Neural progenitor cell (in vitro differentiated cells): Measurements from ENCODE around the gene LACTBL1. TPM values are rescaled to one million over a fixed set of nuclear protein-coding genes. Genes with fewer than 3 reads are reported as not detected.
"Not testable (repeated sequence)": the region's sequence is repeated elsewhere in the genome, so short reads cannot be mapped to it uniquely, and the experiment has no call there.

Experiments used
- DNase-seq: peaks from one replicate; pipeline ENCODE4 v3.0.0-alpha.2; 2016; ENCODE audit warnings: low spot score
- H2AFZ ChIP-seq: fragments of 200-600 bp; sonication (generic); replicated peaks from 2 replicates; pipeline ENCODE4 v1.6.1; 2016; ENCODE audit warnings: antibody characterized with exemption
- H3F3A ChIP-seq: fragments of 200-600 bp; sonication (generic); 2 replicates; pipeline ENCODE4 v1.6.1; 2016; ENCODE audit warnings: antibody characterized with exemption, low read depth
- H3K27ac ChIP-seq: fragments of 200-600 bp; sonication (generic); 2 replicates; pipeline ENCODE4 v1.5.1; 2016; ENCODE audit warnings: mild to moderate bottlenecking
- H3K27me3 ChIP-seq: fragments of 200-600 bp; sonication (generic); 2 replicates; pipeline ENCODE4 v1.6.1; 2016; ENCODE audit warnings: mild to moderate bottlenecking, moderate library complexity
- H3K36me3 ChIP-seq: fragments of 200-600 bp; sonication (generic); 2 replicates; pipeline ENCODE4 v1.5.1; 2016
- H3K4me1 ChIP-seq: fragments of 200-600 bp; sonication (generic); 2 replicates; pipeline ENCODE4 v1.6.1; 2016; ENCODE audit warnings: mixed run types
- H3K4me2 ChIP-seq: fragments of 200-600 bp; sonication (generic); 2 replicates; pipeline ENCODE4 v1.6.1; 2016
- H3K4me3 ChIP-seq: fragments of 200-600 bp; sonication (generic); 2 replicates; pipeline ENCODE4 v1.5.1; 2016
- H3K79me2 ChIP-seq: fragments of 200-600 bp; sonication (generic); 2 replicates; pipeline ENCODE4 v1.6.1; 2016; ENCODE audit warnings: low read depth
- H3K9ac ChIP-seq: fragments of 200-600 bp; sonication (generic); 2 replicates; pipeline ENCODE4 v1.6.1; 2016
- H3K9me3 ChIP-seq: fragments of 200-600 bp; sonication (generic); 2 replicates; pipeline ENCODE4 v1.5.1; 2016; ENCODE audit warnings: low read depth
- H4K20me1 ChIP-seq: fragments of 200-600 bp; sonication (generic); 2 replicates; pipeline ENCODE4 v1.6.1; 2016; ENCODE audit warnings: low read depth
- H3K27ac Mint-ChIP-seq: 3 replicates; pipeline ENCODE4 v1.8.0; 2021; ENCODE audit warnings: mixed read lengths
- H3K27me3 Mint-ChIP-seq: 2 replicates; pipeline ENCODE4 v1.8.0; 2022; ENCODE audit warnings: low read depth, mild to moderate bottlenecking, inconsistent platforms, moderate library complexity, mixed read lengths; ENCODE audit not compliant: insufficient read depth
- H3K36me3 Mint-ChIP-seq: 3 replicates; pipeline ENCODE4 v1.8.0; 2021; ENCODE audit warnings: mixed read lengths
- H3K4me1 Mint-ChIP-seq: 3 replicates; pipeline ENCODE4 v1.8.0; 2021; ENCODE audit warnings: mixed read lengths
- H3K4me3 Mint-ChIP-seq: 3 replicates; pipeline ENCODE4 v1.8.0; 2021; ENCODE audit warnings: mild to moderate bottlenecking, moderate library complexity, mixed read lengths
- H3K9me3 Mint-ChIP-seq: 3 replicates; pipeline ENCODE4 v1.8.0; 2020; ENCODE audit warnings: mixed read lengths
- CTCF ChIP-seq: fragments of 200-600 bp; sonication (generic); IDR thresholded peaks from 2 replicates; pipeline ENCODE4 v1.5.1; 2017; ENCODE audit warnings: antibody characterized with exemption, mild to moderate bottlenecking
- EZH2 ChIP-seq: fragments of 200-600 bp; sonication (generic); IDR thresholded peaks from 2 replicates; pipeline ENCODE4 v1.6.1; 2017; ENCODE audit warnings: antibody characterized with exemption, mild to moderate bottlenecking, moderate library complexity
- EZH2phosphoT487 ChIP-seq: fragments of 200-600 bp; sonication (generic); IDR thresholded peaks from 2 replicates; pipeline ENCODE4 v1.6.1; 2017; ENCODE audit warnings: antibody characterized with exemption
- total RNA-seq: library from RNA; depleted of rRNA; stranded (reverse); fragments of >200 nt; gene quantifications from 2 replicates; pipeline ENCODE4 v1.2.3, GENCODE V29; 2015; ENCODE audit warnings: low replicate concordance

LACTBL1 gene
- total RNA-seq, 1 donor from 2014 or later: not detected

- Histone ChIP-seq H3K36me3 (no peaks in the 10 kb centered on the region), H3K9ac (no peak overlapping the region), H3K4me2 (no peak overlapping the region), H4K20me1 (no peaks in the 10 kb centered on the region), H3K27ac (no peak overlapping the region), H3K4me1 (no peaks in the 10 kb centered on the region), H3F3A (no peaks in the 10 kb centered on the region), H3K79me2 (no peaks in the 10 kb centered on the region), H3K9me3 (no peaks in the 10 kb centered on the region), H3K27me3 (no peaks in the 10 kb centered on the region), H2AFZ (no peak overlapping the region), H3K4me3 (no peak overlapping the region)
- no peak for DNase-seq
- H3K9me3 Mint-ChIP-seq: peaks cover 2% of the 10 kb centered on the region
- no peak overlapping the region for H3K27ac Mint-ChIP-seq
- no peaks in the 10 kb centered on the region for H3K4me1 Mint-ChIP-seq
- no peaks in the 10 kb centered on the region for H3K36me3 Mint-ChIP-seq
- H3K4me3 Mint-ChIP-seq: no peak overlapping the region
- H3K27me3 Mint-ChIP-seq: peaks cover 2% of the 10 kb centered on the region
- TF ChIP-seq EZH2phosphoT487: no peak
- no peak for TF ChIP-seq CTCF
- TF ChIP-seq EZH2: no peak
Observed at GRCh38 chr1:22949822-22950331, 22.8 kb downstream of the LACTBL1 start.

- H3F3A ChIP-seq, H3K4me1 Mint-ChIP-seq, H3K4me3 ChIP-seq, H3K27ac Mint-ChIP-seq, H3K4me3 Mint-ChIP-seq, DNase-seq, H2AFZ ChIP-seq, H3K27me3 ChIP-seq, H3K9me3 ChIP-seq, H3K4me1 ChIP-seq, H3K27ac ChIP-seq, H3K36me3 Mint-ChIP-seq, H4K20me1 ChIP-seq, H3K27me3 Mint-ChIP-seq, H3K36me3 ChIP-seq, H3K9ac ChIP-seq, H3K4me2 ChIP-seq, H3K79me2 ChIP-seq: not testable (repeated sequence)
- peaks cover 12% of the 10 kb centered on the region for H3K9me3 Mint-ChIP-seq
Observed at GRCh38 chr1:22945171-22945570, 27.5 kb downstream of the LACTBL1 start.

DNA sequence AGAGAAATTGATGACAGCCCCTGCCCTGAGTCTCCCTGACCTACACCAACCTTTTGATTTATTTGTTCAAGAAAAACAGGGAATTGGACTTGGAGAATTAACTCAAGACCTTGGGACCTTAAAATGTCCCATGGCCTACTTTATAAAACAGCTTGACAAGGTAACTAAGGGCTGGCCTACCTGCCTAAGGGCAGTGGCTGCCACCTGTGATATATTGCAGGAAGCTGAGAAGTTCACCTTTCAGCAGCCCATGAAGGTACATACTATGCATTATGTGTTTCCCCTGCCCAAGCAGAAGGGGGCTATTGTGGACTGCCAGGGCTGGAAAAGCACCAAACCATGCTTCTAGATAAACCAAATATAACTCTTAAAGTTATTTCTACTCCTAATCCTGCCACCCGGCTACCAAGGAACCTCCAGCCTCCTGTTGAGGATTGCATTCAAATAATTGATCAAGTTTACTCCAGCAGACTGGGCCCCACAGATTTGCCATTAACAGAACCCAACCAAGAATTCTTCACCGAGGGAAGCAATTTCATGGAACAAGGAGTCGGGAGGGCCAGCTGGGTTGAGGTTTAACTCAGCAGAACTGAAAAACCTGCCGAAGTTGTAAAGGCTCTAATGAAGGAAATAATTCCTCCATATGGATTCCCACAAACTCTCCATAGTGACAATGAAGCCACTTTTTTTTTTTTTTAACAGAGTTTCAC lies 28.2 kb downstream of the LACTBL1 start:
- peaks cover 15% of the 10 kb centered on the region for H3K9me3 Mint-ChIP-seq
- H3K4me3 Mint-ChIP-seq: no peak overlapping the region
- H3K4me1 ChIP-seq: no peaks in the 10 kb centered on the region
- no peaks in the 10 kb centered on the region for H3K36me3 Mint-ChIP-seq
- no peak overlapping the region for H3K4me3 ChIP-seq
- H3K27ac ChIP-seq: no peak overlapping the region
- H3K27ac Mint-ChIP-seq: no peak overlapping the region
- no peaks in the 10 kb centered on the region for H3K36me3 ChIP-seq
- no peak overlapping the region for H3K9ac ChIP-seq
- peaks cover 2% of the 10 kb centered on the region for H3K27me3 Mint-ChIP-seq
- peaks cover 3% of the 10 kb centered on the region for H3K4me1 Mint-ChIP-seq
- H3K79me2 ChIP-seq: no peaks in the 10 kb centered on the region
- H3K4me2 ChIP-seq: no peak overlapping the region
- no peaks in the 10 kb centered on the region for H3K9me3 ChIP-seq
- no peak for DNase-seq
- no peak overlapping the region for H2AFZ ChIP-seq
- TF ChIP-seq CTCF: no peak
- no peak for TF ChIP-seq EZH2phosphoT487
- TF ChIP-seq EZH2: no peak
- no peaks in the 10 kb centered on the region for H3F3A ChIP-seq
- H3K27me3 ChIP-seq: no peaks in the 10 kb centered on the region
- no peaks in the 10 kb centered on the region for H4K20me1 ChIP-seq

DNA sequence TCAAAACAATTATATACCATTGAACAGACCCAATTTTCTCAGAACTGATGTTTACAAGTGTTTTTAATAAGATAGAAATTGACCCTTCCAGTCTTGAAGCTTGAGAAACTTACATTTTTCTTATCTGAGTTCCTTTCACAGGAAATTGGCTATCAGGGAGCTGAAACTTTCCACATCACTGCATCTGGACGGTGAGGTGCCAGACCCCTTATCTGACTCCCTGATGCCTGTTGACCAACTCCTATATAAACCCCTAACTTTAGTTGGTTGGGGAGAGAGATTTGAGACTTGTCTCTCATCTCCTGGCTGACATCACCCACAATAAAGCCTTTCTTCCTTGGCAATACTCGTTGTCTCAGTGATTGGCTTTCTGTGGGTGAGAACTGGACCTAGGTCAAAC lies 31.4 kb downstream of the LACTBL1 start:
- Histone ChIP-seq H3K79me2 (no peaks in the 10 kb centered on the region), H3K9me3 (no peaks in the 10 kb centered on the region), H3K27me3 (no peaks in the 10 kb centered on the region), H3K4me3 (no peak overlapping the region), H4K20me1 (no peaks in the 10 kb centered on the region), H3K36me3 (no peaks in the 10 kb centered on the region), H3K27ac (no peak overlapping the region), H3F3A (no peaks in the 10 kb centered on the region), H3K9ac (no peak overlapping the region), H3K4me2 (no peak overlapping the region), H2AFZ (no peak overlapping the region), H3K4me1 (no peaks in the 10 kb centered on the region)
- no peak for TF ChIP-seq EZH2phosphoT487
- no peak for TF ChIP-seq EZH2
- no peak for TF ChIP-seq CTCF
- DNase-seq: no peak
- Mint-ChIP-seq H3K9me3 (peaks cover 16% of the 10 kb centered on the region), H3K27me3 (no peaks in the 10 kb centered on the region), H3K36me3 (no peaks in the 10 kb centered on the region), H3K4me1 (peaks cover 3% of the 10 kb centered on the region), H3K27ac (no peak overlapping the region), H3K4me3 (no peak overlapping the region)
